Memory B cell (primary cell): ENCODE results near the gene CMA1.

ENCODE experiments used
- ATAC-seq: fragments of 150-1000 bp; cut with Tn5 transposase; 2 replicates; pipeline ENCODE4 v1.10.0; 2021; ENCODE audit warnings: low read depth, mild to moderate bottlenecking, moderate library complexity
- DNase-seq, 2 donors: peaks; one replicate each; pipeline ENCODE4 v3.0.0; 2022; ENCODE audit warnings: low spot score in 2 of 2
- H3K27ac Mint-ChIP-seq: one replicate; pipeline ENCODE4 v1.8.0; 2022; ENCODE audit warnings: mild to moderate bottlenecking, moderate library complexity, mixed read lengths
- H3K27me3 Mint-ChIP-seq: one replicate; pipeline ENCODE4 v1.8.0; 2022; ENCODE audit warnings: mixed read lengths
- H3K36me3 Mint-ChIP-seq: one replicate; pipeline ENCODE4 v1.8.0; 2022; ENCODE audit warnings: mild to moderate bottlenecking, mixed read lengths
- H3K4me1 Mint-ChIP-seq: one replicate; pipeline ENCODE4 v1.8.0; 2022; ENCODE audit warnings: mixed read lengths
- H3K4me3 Mint-ChIP-seq: one replicate; pipeline ENCODE4 v1.8.0; 2022; ENCODE audit warnings: mild to moderate bottlenecking, moderate library complexity, mixed read lengths
- H3K9me3 Mint-ChIP-seq: one replicate; pipeline ENCODE4 v1.8.0; 2022; ENCODE audit warnings: mixed read lengths

CMA1 gene

DNA sequence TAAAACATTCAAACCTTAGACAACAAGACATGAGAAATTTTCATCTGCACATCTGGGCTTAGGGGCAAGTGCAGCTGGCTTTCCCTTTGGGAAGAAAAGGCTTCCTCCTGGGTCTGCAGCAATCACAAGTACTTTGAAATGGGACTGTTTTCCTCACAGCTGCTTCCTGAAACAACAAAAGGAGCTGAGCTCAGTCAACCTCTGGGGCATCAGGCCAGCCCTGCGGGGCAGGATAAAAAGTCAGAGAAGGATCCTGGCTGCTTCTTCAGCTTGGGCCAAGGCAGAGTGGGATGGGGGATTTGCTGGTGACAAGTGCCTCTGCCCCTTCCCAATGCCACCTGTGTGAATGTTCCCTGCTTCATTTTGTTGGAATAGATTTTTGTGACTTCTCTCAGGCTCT, 49.3 kb downstream of the CMA1 start:
- no peak overlapping the region for H3K27ac Mint-ChIP-seq
- peaks cover 5% of the 10 kb centered on the region for H3K9me3 Mint-ChIP-seq
- no peaks in the 10 kb centered on the region for H3K27me3 Mint-ChIP-seq
- DNase-seq (no peak), ATAC-seq (no peak)
- no peak overlapping the region for H3K4me3 Mint-ChIP-seq
- peaks cover 2% of the 10 kb centered on the region for H3K4me1 Mint-ChIP-seq
- H3K36me3 Mint-ChIP-seq = peaks cover 18% of the 10 kb centered on the region

DNA sequence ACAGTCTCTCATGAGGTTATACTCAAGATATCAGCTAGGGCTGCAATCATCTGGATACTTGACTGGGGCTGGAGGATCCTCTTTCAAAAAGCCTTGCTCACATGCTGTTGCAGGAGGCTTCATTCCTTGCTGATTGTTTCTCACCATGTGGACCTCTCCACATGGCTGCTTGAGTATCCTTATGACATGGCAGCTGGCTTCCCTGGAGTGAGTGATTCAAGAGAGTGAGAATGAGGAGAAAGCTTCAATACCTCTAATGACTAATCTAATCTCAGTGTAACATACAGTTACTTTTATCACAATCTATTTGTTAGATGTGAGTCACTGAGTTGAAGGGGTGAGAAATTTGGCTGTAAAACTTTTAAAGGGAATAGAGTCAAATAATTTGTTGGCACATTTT, 51.1 kb downstream of the CMA1 start:
- H3K4me3 Mint-ChIP-seq = no peak overlapping the region
- H3K36me3 Mint-ChIP-seq = peaks cover 26% of the 10 kb centered on the region
- H3K9me3 Mint-ChIP-seq = peaks cover 7% of the 10 kb centered on the region
- no peaks in the 10 kb centered on the region for H3K27me3 Mint-ChIP-seq
- H3K27ac Mint-ChIP-seq = no peak overlapping the region
- DNase-seq (no peak), ATAC-seq (no peak)
- no peaks in the 10 kb centered on the region for H3K4me1 Mint-ChIP-seq
